Putamen (tissue), 1 donor: ENCODE measurements around the gene DCUN1D4.
"Not testable (repeated sequence)": the region's sequence is repeated elsewhere in the genome, so short reads cannot be mapped to it uniquely, and the experiment has no call there.

Experiments used
- DNase-seq: peaks from one replicate; pipeline ENCODE4 v3.0.0-alpha.2; 2016; ENCODE audit warnings: low spot score

Gene DCUN1D4

GRCh38 chr4:51855270-51855669 is 12.3 kb downstream of the DCUN1D4 start:
- DNase-seq, result no peak

- no peak for DNase-seq
These were observed 12.8 kb downstream of the DCUN1D4 start for GRCh38 chr4:51855751-51856150.

GRCh38 chr4:51858605-51859202 is 15.8 kb downstream of the DCUN1D4 start:
- DNase-seq, result no peak

GRCh38 chr4:51859476-51860031 is 16.6 kb downstream of the DCUN1D4 start:
- DNase-seq, result no peak

- DNase-seq, result no peak
These were observed 19.2 kb downstream of the DCUN1D4 start for GRCh38 chr4:51862199-51862598.

- DNase-seq, result no peak
These were observed 19.8 kb downstream of the DCUN1D4 start for GRCh38 chr4:51862781-51863180.

GRCh38 chr4:51865717-51866116 is 22.8 kb downstream of the DCUN1D4 start:
- no peak for DNase-seq

- no peak for DNase-seq
These were observed 23.9 kb downstream of the DCUN1D4 start for GRCh38 chr4:51866835-51867234.

- no peak for DNase-seq
These were observed 24.9 kb downstream of the DCUN1D4 start for GRCh38 chr4:51867689-51868448.

GRCh38 chr4:51868449-51868847 is 25.5 kb downstream of the DCUN1D4 start:
- DNase-seq, result no peak

GRCh38 chr4:51870441-51871188 is 27.7 kb downstream of the DCUN1D4 start:
- no peak for DNase-seq

GRCh38 chr4:51872283-51872997 is 29.5 kb downstream of the DCUN1D4 start:
- DNase-seq, result no peak

- no peak for DNase-seq
These were observed 31.6 kb downstream of the DCUN1D4 start for GRCh38 chr4:51874551-51874950.

- DNase-seq, result no peak
These were observed 35.5 kb downstream of the DCUN1D4 start for GRCh38 chr4:51878431-51878830.

GRCh38 chr4:51880016-51880915 is 37.3 kb downstream of the DCUN1D4 start:
- no peak for DNase-seq

GRCh38 chr4:51884055-51884454 is 41.1 kb downstream of the DCUN1D4 start:
- no peak for DNase-seq

GRCh38 chr4:51884606-51885005 is 41.7 kb downstream of the DCUN1D4 start:
- no peak for DNase-seq

- DNase-seq, result no peak
These were observed 42.4 kb downstream of the DCUN1D4 start for GRCh38 chr4:51885363-51885762.

GRCh38 chr4:51890760-51891159 is 47.8 kb downstream of the DCUN1D4 start:
- no peak for DNase-seq

- not testable (repeated sequence) for DNase-seq
These were observed 50.4 kb downstream of the DCUN1D4 start for GRCh38 chr4:51893402-51893801.

- no peak for DNase-seq
These were observed 51.2 kb downstream of the DCUN1D4 start for GRCh38 chr4:51894059-51894645.
